Measurements from ENCODE around the gene ANAPC1.
A peak's percentile ranks its signal among the peaks of the same experiment; 100 is the strongest.
"Not testable (repeated sequence)": the region's sequence is repeated elsewhere in the genome, so short reads cannot be mapped to it uniquely, and the experiment has no call there.

ANAPC1 gene

DNA sequence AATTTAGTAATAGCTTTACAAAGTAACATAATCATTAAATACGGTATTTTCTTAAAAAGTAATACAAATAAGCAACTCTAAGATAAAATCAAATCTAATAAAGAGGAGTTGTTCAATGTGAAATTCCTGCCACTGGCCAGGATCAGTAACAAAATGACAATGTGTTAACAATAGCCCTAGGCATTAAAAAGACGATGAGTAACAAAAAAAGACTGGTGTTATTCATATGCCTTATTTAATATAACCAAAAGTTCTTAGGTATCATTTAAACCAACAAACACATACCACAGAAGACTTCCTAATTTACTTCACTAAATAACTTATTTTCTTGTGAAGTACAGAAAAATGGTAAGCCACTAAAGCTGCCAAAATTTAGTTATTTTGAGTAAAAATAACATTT lies 11.2 kb downstream of the ANAPC1 start:
- H3K36me3 ChIP-seq (ENCODE audit: control insufficient read depth in 4 of 4, insufficient read depth in 4 of 4, low read length in 3 of 4); H3K27me3 ChIP-seq (replicated peaks in 2 of 5; ENCODE audit: control insufficient read depth in 4 of 5, insufficient read depth in 5 of 5, low read length in 4 of 5); H3K4me3 ChIP-seq (ENCODE audit: control insufficient read depth in 1 of 7, extremely low read depth in 1 of 7, insufficient read depth in 4 of 7, low read depth in 2 of 7, low read length in 6 of 7); POLR2A ChIA-PET; H3K27ac ChIP-seq (ENCODE audit: insufficient read depth in 1 of 2, low read depth in 1 of 2, low read length in 2 of 2, poor library complexity in 1 of 2, severe bottlenecking in 2 of 2); CTCF ChIA-PET; DNase-seq; H3K9me3 ChIP-seq (ENCODE audit: control extremely low read depth in 1 of 5, control insufficient read depth in 4 of 5, insufficient read depth in 2 of 5, low read depth in 1 of 5, low read length in 4 of 5); H3K4me1 ChIP-seq (ENCODE audit: control extremely low read depth in 1 of 4, control insufficient read depth in 4 of 4, insufficient read depth in 4 of 4, low read length in 3 of 4): not testable (repeated sequence)
- WGBS (ENCODE audit: insufficient coverage) = no CpG with 5 or more reads among the region's 2 CpGs

DNA sequence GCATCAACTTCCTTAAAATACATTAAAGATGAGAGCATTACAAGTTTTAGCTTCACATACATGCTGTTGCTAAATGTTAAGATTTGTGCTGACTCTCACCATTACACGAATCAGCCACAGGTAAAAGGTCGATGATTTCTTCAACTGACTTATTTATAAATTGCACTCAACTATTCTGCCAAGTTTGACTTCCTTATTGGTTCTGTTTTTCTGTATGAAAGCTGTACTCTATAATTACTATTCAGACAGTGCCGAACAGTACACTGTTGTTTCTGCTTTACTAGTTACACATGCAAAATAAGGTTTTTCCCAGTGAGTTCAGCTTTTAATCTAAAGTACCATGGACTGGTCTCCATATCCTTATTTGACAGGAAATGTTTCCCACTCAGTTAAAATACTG lies 18.9 kb downstream of the ANAPC1 start:
- H3K4me3 ChIP-seq (ENCODE audit: control insufficient read depth in 1 of 7, extremely low read depth in 1 of 7, insufficient read depth in 4 of 7, low read depth in 2 of 7, low read length in 6 of 7); H3K4me1 ChIP-seq (ENCODE audit: control extremely low read depth in 1 of 4, control insufficient read depth in 4 of 4, insufficient read depth in 4 of 4, low read length in 3 of 4); H3K27ac ChIP-seq (ENCODE audit: insufficient read depth in 1 of 2, low read depth in 1 of 2, low read length in 2 of 2, poor library complexity in 1 of 2, severe bottlenecking in 2 of 2); H3K9me3 ChIP-seq (ENCODE audit: control extremely low read depth in 1 of 5, control insufficient read depth in 4 of 5, insufficient read depth in 2 of 5, low read depth in 1 of 5, low read length in 4 of 5); POLR2A ChIA-PET; DNase-seq; H3K27me3 ChIP-seq (replicated peaks in 2 of 5; ENCODE audit: control insufficient read depth in 4 of 5, insufficient read depth in 5 of 5, low read length in 4 of 5); CTCF ChIA-PET: not testable (repeated sequence)
- H3K36me3 ChIP-seq (ENCODE audit: control insufficient read depth in 4 of 4, insufficient read depth in 4 of 4, low read length in 3 of 4) = peaks cover 0 to 11% (median 7%) of the 10 kb centered on the region in 4 experiments
- WGBS (ENCODE audit: insufficient coverage) = no CpG with 5 or more reads among the region's 3 CpGs

DNA sequence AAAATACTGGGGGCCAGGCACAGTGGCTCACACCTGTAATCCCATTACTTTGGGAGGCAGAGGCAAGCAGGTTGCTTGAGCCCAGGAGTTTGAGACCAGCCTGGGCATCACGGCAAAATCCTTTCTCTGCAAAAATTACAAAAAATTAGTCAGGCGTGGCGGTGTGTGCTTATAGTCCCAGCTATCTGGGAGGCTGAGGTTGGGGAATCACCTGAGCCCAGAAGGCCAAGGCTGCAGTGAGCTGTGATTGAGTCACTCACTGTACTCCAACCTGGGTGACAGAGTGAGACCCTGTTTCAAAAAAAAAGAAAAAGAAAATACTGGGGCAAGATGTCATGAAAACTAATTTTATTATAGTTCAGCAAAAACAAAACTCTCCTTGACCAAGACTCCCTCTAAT lies 24.0 kb downstream of the ANAPC1 start:
- CTCF ChIA-PET; H3K4me1 ChIP-seq (ENCODE audit: control extremely low read depth in 1 of 4, control insufficient read depth in 4 of 4, insufficient read depth in 4 of 4, low read length in 3 of 4); DNase-seq; POLR2A ChIA-PET; H3K27me3 ChIP-seq (replicated peaks in 2 of 5; ENCODE audit: control insufficient read depth in 4 of 5, insufficient read depth in 5 of 5, low read length in 4 of 5); H3K27ac ChIP-seq (ENCODE audit: insufficient read depth in 1 of 2, low read depth in 1 of 2, low read length in 2 of 2, poor library complexity in 1 of 2, severe bottlenecking in 2 of 2); H3K4me3 ChIP-seq (ENCODE audit: control insufficient read depth in 1 of 7, extremely low read depth in 1 of 7, insufficient read depth in 4 of 7, low read depth in 2 of 7, low read length in 6 of 7); H3K9me3 ChIP-seq (ENCODE audit: control extremely low read depth in 1 of 5, control insufficient read depth in 4 of 5, insufficient read depth in 2 of 5, low read depth in 1 of 5, low read length in 4 of 5): not testable (repeated sequence)
- no CpG with 5 or more reads among the region's 3 CpGs for WGBS (ENCODE audit: insufficient coverage)
- peaks cover 0 to 13% (median 5%) of the 10 kb centered on the region in 4 experiments for H3K36me3 ChIP-seq (ENCODE audit: control insufficient read depth in 4 of 4, insufficient read depth in 4 of 4, low read length in 3 of 4)

DNA sequence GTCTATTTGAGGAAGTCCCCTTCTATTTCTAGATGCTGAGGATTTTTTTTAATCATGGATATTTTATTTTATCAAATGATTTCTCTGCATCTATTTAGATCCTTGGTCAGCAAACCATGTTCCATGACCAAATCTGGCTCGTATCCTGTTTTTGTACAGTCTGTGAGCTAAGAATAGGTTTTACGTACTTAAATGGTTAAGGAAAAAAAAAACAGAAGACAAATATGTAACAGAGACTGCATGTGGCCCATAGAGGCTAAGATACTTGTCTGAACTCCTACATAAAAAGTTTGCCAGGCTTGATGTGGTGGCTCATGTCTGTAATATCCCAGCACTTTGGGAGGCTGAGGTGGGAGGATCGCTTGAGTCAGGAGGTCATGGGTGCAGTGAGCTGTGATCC lies 31.4 kb downstream of the ANAPC1 start:
- POLR2A ChIA-PET; CTCF ChIA-PET; H3K27ac ChIP-seq (ENCODE audit: insufficient read depth in 1 of 2, low read depth in 1 of 2, low read length in 2 of 2, poor library complexity in 1 of 2, severe bottlenecking in 2 of 2); H3K4me1 ChIP-seq (ENCODE audit: control extremely low read depth in 1 of 4, control insufficient read depth in 4 of 4, insufficient read depth in 4 of 4, low read length in 3 of 4); DNase-seq; H3K36me3 ChIP-seq (ENCODE audit: control insufficient read depth in 4 of 4, insufficient read depth in 4 of 4, low read length in 3 of 4); H3K4me3 ChIP-seq (ENCODE audit: control insufficient read depth in 1 of 7, extremely low read depth in 1 of 7, insufficient read depth in 4 of 7, low read depth in 2 of 7, low read length in 6 of 7); H3K9me3 ChIP-seq (ENCODE audit: control extremely low read depth in 1 of 5, control insufficient read depth in 4 of 5, insufficient read depth in 2 of 5, low read depth in 1 of 5, low read length in 4 of 5); H3K27me3 ChIP-seq (replicated peaks in 2 of 5; ENCODE audit: control insufficient read depth in 4 of 5, insufficient read depth in 5 of 5, low read length in 4 of 5): not testable (repeated sequence)
- WGBS (ENCODE audit: insufficient coverage) = no CpG with 5 or more reads among the region's 3 CpGs

DNA sequence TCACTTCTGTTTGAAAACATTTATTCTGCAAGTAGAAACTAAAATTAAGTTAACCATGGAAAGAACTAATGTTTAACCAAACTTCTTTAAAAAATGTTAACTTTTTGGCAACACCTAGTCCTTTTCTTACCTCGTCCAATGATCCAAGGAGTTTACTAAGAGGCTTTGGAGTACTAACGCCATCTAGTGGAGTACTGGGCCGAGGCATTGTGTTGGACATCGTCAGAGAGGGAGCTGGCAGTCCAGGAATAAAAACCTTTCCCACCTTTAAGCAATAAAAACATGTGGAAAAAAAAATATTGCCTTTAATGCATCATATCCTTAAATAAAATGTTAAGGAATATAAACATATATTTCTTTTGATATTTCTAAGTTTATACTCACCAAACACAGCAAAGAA lies 33.3 kb downstream of the ANAPC1 start:
- H3K36me3 ChIP-seq (ENCODE audit: control insufficient read depth in 4 of 4, insufficient read depth in 4 of 4, low read length in 3 of 4); H3K9me3 ChIP-seq (ENCODE audit: control extremely low read depth in 1 of 5, control insufficient read depth in 4 of 5, insufficient read depth in 2 of 5, low read depth in 1 of 5, low read length in 4 of 5); CTCF ChIA-PET; H3K4me3 ChIP-seq (ENCODE audit: control insufficient read depth in 1 of 7, extremely low read depth in 1 of 7, insufficient read depth in 4 of 7, low read depth in 2 of 7, low read length in 6 of 7); H3K4me1 ChIP-seq (ENCODE audit: control extremely low read depth in 1 of 4, control insufficient read depth in 4 of 4, insufficient read depth in 4 of 4, low read length in 3 of 4); H3K27me3 ChIP-seq (replicated peaks in 2 of 5; ENCODE audit: control insufficient read depth in 4 of 5, insufficient read depth in 5 of 5, low read length in 4 of 5); H3K27ac ChIP-seq (ENCODE audit: insufficient read depth in 1 of 2, low read depth in 1 of 2, low read length in 2 of 2, poor library complexity in 1 of 2, severe bottlenecking in 2 of 2); POLR2A ChIA-PET: not testable (repeated sequence)
- peak; percentile 4 to 45 (median 29) for DNase-seq
- no CpG with 5 or more reads among the region's 4 CpGs for WGBS (ENCODE audit: insufficient coverage)

DNA sequence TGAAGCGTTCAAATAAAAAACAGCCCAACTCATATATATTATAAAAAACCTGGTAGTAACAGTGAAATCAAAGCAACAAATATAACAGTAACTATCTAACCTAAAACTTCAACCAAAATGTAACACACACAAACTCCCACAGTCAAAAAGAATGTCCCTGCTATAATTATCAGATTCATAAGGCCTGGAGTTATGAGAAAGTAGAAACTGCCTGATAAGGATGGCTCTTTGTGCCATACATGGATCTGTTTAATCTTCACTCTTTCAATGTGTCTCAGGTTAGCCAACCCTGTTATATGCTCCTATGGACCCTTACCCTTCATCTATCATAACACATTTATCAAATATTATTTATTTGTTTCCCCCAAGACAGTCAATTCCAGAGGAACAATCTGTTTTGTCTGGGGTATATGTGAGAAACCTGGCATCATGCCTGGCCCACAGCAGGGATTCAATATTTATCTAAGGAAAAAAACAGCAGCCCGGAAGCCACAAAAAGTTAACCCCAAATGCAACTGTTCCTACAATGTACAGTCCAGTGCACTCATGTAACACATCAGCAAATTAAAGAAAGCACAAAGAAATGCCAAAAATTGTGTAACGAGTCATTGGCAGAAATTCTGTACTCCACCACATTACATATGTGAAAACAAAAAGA lies 44.2 kb downstream of the ANAPC1 start:
- H3K27me3 ChIP-seq (replicated peaks in 2 of 5; ENCODE audit: control insufficient read depth in 4 of 5, insufficient read depth in 5 of 5, low read length in 4 of 5); H3K4me3 ChIP-seq (ENCODE audit: control insufficient read depth in 1 of 7, extremely low read depth in 1 of 7, insufficient read depth in 4 of 7, low read depth in 2 of 7, low read length in 6 of 7); CTCF ChIA-PET; DNase-seq; H3K4me1 ChIP-seq (ENCODE audit: control extremely low read depth in 1 of 4, control insufficient read depth in 4 of 4, insufficient read depth in 4 of 4, low read length in 3 of 4); H3K27ac ChIP-seq (ENCODE audit: insufficient read depth in 1 of 2, low read depth in 1 of 2, low read length in 2 of 2, poor library complexity in 1 of 2, severe bottlenecking in 2 of 2); H3K9me3 ChIP-seq (ENCODE audit: control extremely low read depth in 1 of 5, control insufficient read depth in 4 of 5, insufficient read depth in 2 of 5, low read depth in 1 of 5, low read length in 4 of 5); POLR2A ChIA-PET: not testable (repeated sequence)
- no CpG with 5 or more reads among the region's 3 CpGs for WGBS (ENCODE audit: insufficient coverage)
- peaks cover 0 to 11% (median 4%) of the 10 kb centered on the region in 4 experiments for H3K36me3 ChIP-seq (ENCODE audit: control insufficient read depth in 4 of 4, insufficient read depth in 4 of 4, low read length in 3 of 4)

DNA sequence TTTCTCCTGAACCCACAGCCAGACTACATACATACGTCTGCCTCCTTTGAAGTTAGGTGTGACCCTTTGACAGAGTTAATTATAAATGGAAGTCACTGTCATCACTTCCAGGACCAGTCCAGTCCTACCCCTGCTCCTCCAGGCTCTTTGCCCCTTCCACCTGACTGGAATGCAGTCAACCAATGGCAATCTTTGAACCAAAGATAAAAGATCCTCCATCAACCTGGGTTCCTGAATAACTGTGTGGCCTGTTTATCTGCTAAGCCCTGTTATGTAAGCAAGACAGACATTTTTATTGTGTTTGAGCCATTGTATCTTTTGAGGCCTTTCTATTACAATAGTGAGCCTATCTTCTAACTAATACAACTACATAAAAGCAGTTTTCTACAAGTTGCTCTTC lies 45.0 kb downstream of the ANAPC1 start:
- DNase-seq; H3K9me3 ChIP-seq (ENCODE audit: control extremely low read depth in 1 of 5, control insufficient read depth in 4 of 5, insufficient read depth in 2 of 5, low read depth in 1 of 5, low read length in 4 of 5); H3K27ac ChIP-seq (ENCODE audit: insufficient read depth in 1 of 2, low read depth in 1 of 2, low read length in 2 of 2, poor library complexity in 1 of 2, severe bottlenecking in 2 of 2); H3K27me3 ChIP-seq (replicated peaks in 2 of 5; ENCODE audit: control insufficient read depth in 4 of 5, insufficient read depth in 5 of 5, low read length in 4 of 5); CTCF ChIA-PET; H3K4me1 ChIP-seq (ENCODE audit: control extremely low read depth in 1 of 4, control insufficient read depth in 4 of 4, insufficient read depth in 4 of 4, low read length in 3 of 4); H3K4me3 ChIP-seq (ENCODE audit: control insufficient read depth in 1 of 7, extremely low read depth in 1 of 7, insufficient read depth in 4 of 7, low read depth in 2 of 7, low read length in 6 of 7); POLR2A ChIA-PET: not testable (repeated sequence)
- H3K36me3 ChIP-seq (ENCODE audit: control insufficient read depth in 4 of 4, insufficient read depth in 4 of 4, low read length in 3 of 4) = peaks cover 0 to 11% (median 7%) of the 10 kb centered on the region in 4 experiments
- no CpG with 5 or more reads among the region's 1 CpG for WGBS (ENCODE audit: insufficient coverage)
